ENCODE measurements around the gene STEAP1B. TPM values are rescaled to one million over a fixed set of nuclear protein-coding genes. Genes with fewer than 3 reads are reported as not detected.
"Not testable (repeated sequence)": the region's sequence is repeated elsewhere in the genome, so short reads cannot be mapped to it uniquely, and the experiment has no call there.

STEAP1B gene
- total and polyA plus RNA-seq, 2 of the 4 experiments (the other 2 are of a cell fraction) = 7.9 to 13.8 TPM

- H4K5ac ChIP-seq (ENCODE audit: low read depth, low read length); CTCF ChIA-PET; H3K27me3 ChIP-seq (ENCODE audit: control insufficient read depth, insufficient read depth, low read length); H2AFZ ChIP-seq (replicated peaks; ENCODE audit: low read length, poor library complexity); H3K9me3 ChIP-seq (ENCODE audit: control insufficient read depth, insufficient read depth, low read length); H3K4me1 ChIP-seq (ENCODE audit: control insufficient read depth, insufficient read depth, low read length); H4K20me1 ChIP-seq (ENCODE audit: insufficient read depth, low read length); BruUV-seq (replicated peaks); H3K9ac ChIP-seq (ENCODE audit: low read depth, low read length); H2BK15ac ChIP-seq (ENCODE audit: low read depth, low read length); H3K36me3 ChIP-seq (ENCODE audit: control insufficient read depth, insufficient read depth, low read length); H3K23ac ChIP-seq (ENCODE audit: low read depth, low read length); H3K4ac ChIP-seq (ENCODE audit: low read depth, low read length); in situ Hi-C loops (cut with MboI; ENCODE audit: low sequenced_read_pairs); H3K79me1 ChIP-seq (ENCODE audit: low read depth in 1 of 2, low read length in 2 of 2); H3K56ac ChIP-seq (ENCODE audit: extremely low read depth, insufficient read depth, low read length); H3K9me1 ChIP-seq (ENCODE audit: insufficient read depth, low read length); H3K27ac ChIP-seq (ENCODE audit: insufficient read depth, low read length); H2AK9ac ChIP-seq (replicated peaks; ENCODE audit: low read depth, low read length, poor library complexity); H3K14ac ChIP-seq (replicated peaks; ENCODE audit: low read depth, low read length); H3K4me3 ChIP-seq (ENCODE audit: insufficient read depth, low read depth, low read length); H4K91ac ChIP-seq (ENCODE audit: insufficient read depth, low read depth, low read length); POLR2A ChIA-PET (ENCODE audit: unreplicated experiment); intact Hi-C loops (cut with micrococcal nuclease); H2AK5ac ChIP-seq (ENCODE audit: low read depth, low read length): not testable (repeated sequence)
- dilution Hi-C loops (cut with HindIII; ENCODE audit: low sequenced_read_pairs, unreplicated experiment) = loop anchor here (25.0 kb wide), 1 partner anchor 385 kb away; no protein-coding TSS in a partner anchor
- TF ChIP-seq CEBPB (IDR thresholded peaks at IDR 0.05; ENCODE audit: low read depth, low read length) = peak; percentile 51; the same call in 1 of the 2 replicates
- Histone ChIP-seq H2BK120ac (ENCODE audit: low read depth, low read length) (0 out of 2 replicates have a peak overlapping the region, but pooled peaks have one; percentile 10), H3K18ac (ENCODE audit: low read depth, low read length) (peak overlapping the region; percentile 13; the same call in 1 of the 2 replicates), H3K4me2 (ENCODE audit: low read depth, low read length) (peak overlapping the region; percentile 58; the same call in 1 of the 2 replicates), H4K8ac (ENCODE audit: low read depth in 2 of 2, low read length in 2 of 2) (0 out of 4 replicates have a peak overlapping the region, but pooled peaks of 1 of the 2 experiments have one; percentile 40), H2BK20ac (ENCODE audit: low read depth, low read length) (peak overlapping the region; percentile 61; the same call in 1 of the 2 replicates), H2BK5ac (ENCODE audit: low read depth, low read length, poor library complexity, severe bottlenecking) (peak overlapping the region; percentile 81)
- DNase-seq (peak; percentile 46), ATAC-seq (ENCODE audit: low read depth) (peak; percentile 25)
- WGBS, 2 experiments (ENCODE audit: extremely low coverage in 2 of 2, insufficient read length in 1 of 2) = no CpG with 5 or more reads among the region's 2 CpGs
Measured at GRCh38 chr7:22496912-22497311, 3.1 kb downstream of the STEAP1B start.
